ENCODE results near the gene PID1.

Gene PID1

DNA sequence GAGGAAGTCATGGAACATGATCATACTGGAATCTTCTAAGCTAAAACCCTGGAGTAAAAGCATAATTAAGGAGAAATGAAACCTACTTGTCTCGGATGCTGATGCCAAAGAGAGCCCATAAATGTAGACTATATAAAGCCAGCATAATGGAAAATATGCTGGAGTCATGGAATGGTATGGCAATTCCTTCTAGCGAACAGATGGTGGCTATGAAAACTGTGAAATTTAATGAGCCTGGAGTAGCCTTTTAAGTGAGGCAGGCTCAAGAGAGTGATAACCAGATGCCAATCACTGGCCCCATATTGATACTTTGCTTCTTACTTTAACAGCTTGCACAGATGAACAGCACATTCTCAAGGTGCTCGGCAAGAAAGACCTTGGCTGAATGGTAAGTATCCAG, 206.3 kb downstream of the PID1 start:
- DNase-seq = no peak

DNA sequence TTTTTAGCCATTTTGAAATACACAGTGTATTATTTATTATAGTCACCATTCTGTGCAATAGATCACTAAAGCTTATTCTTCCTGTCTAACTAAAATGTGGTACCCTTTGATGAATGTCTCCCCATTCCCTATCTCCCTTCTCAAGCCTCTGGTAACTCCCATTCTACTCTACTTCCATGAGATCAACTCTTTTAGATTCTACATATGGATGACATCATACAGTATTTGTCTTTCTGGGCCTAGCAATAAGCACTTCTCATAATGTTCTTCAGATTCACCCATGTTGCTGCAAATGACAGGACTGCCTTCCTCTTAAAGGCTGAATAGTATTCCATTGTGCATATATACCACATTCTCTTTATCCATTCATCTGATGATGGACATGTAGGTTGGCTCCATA, 210.9 kb downstream of the PID1 start:
- no peak for DNase-seq

DNA sequence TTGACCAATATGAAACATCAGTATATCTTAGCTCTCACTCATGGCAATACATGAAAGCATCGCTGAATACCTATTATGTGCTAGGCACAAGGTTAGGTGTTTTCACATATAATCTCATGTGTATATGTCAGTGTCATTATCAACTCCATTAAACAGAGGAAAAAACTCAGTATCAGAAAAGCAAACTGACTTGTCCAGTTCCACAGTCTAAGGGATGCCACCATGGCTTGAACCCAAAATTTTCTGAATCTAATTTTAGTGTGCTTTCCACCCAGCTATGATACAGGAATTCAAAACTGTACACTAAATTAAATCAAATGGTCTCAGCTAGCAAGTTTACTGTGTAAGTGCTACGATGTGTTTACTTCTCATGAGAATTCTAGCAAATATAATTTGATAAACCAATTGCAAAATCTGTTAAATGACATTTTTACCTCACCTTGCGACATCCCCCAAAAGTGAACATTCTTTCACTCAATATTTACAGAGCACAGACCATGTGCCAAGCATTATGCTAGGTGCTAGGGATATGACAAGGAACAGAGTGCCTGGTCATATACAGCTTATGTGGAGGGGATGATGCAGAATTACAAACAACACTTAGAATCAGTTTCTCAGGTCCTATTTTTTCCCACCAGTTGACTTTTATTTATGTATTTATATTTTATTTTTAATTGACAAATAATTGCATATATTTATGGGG, 211.6 kb downstream of the PID1 start:
- DNase-seq = no peak

DNA sequence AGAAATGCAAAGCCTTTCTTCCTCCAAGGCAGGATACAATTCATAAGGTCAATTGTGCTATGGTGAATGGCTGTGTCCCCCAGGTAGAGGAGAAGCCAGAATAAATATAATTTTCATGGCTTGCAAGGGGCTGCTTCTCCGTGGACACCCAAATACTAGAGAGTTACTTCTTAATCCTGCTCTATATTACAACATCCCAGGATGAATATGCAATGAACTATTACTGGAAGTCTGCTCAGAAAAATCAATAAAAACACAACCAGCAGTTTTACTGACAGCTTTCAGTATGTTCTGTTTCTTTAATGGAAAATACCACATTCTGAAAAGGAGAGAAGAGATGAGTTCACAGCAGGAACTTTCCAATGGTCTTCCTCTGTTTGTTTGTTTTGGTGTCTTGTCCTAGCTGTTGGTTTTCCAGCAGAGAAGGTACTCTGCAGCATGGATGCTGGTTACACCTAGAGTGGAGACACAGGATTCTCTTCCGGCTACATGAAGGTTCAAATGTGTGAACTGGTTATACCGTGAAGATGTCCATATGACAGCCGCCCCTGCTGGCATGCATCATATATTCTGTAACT, 213.0 kb downstream of the PID1 start:
- DNase-seq = no peak

DNA sequence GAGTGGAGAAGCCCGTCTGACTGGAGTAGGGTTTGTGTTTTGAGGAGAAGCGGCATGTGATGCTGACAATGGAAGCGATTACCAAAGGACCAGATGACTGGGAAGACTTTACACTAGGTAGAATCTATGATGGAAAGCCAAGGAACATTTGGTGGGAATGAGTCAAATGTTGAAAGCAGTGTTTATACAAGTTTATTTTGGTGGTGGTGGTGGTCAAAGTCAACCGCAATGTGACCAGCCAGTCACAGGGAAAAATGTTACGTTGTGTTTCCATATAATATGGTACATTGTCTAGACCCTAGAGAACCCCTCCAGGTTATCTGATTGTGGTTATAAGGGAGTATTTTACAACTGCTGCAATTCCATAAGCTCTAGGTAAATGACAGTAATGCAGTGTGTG, 216.8 kb downstream of the PID1 start:
- DNase-seq = no peak

DNA sequence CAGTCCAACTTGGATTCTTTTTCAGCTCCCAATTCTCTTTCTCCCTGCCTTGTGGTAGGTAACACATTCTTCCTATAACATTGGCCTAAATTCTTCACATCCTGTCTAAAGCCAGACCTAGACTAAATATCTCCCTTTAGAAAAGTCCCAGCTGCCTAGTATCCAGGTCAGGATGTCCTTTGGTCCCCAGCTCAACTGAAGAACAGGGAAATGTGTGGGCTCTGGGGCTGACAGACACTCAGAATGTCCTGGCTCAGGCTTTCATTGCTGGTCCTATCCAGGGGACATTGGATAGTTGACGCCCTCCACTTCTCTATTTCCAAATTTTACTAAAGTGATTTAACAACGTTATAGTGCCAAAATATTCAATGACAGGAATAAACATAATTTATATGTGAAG, 219.3 kb downstream of the PID1 start:
- DNase-seq = no peak

DNA sequence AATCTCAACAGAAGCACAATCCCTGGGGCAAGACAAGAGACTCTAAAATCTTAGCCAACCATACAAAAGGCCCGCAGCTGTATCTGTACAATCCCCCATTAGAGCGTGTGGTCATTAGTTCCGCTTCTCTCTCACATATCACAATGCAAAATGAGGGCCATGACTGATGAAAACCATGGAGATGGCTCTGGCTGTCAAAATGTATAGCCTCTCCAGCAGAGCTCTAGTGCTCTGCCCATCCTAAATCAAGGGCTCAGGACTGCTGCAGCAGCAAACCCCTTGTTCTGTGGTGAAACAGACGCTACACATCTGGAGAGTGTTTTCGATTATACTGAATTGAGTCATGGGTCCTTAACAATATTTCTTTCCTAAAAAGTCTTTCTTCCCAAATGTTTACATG, 221.0 kb downstream of the PID1 start:
- no peak for DNase-seq

DNA sequence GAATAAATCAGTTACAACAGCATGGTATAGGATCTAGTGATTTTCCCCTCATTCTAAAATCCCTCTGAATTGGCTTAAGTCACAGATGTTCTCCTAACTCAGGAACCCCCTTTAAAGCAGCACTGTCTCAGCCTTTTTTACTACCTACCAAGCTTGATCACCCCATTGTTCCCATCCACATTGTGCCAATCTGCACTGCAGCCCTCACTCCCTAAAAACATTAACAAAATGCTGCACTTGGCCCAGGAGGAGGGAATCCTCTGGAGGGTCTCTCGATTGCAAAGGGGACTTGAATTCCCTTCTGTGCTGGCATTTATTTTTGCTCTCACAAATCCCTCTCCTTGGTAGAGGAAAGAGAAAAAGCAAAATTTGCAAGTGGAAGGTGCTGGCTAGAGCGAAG, 223.0 kb downstream of the PID1 start:
- DNase-seq = no peak

DNA sequence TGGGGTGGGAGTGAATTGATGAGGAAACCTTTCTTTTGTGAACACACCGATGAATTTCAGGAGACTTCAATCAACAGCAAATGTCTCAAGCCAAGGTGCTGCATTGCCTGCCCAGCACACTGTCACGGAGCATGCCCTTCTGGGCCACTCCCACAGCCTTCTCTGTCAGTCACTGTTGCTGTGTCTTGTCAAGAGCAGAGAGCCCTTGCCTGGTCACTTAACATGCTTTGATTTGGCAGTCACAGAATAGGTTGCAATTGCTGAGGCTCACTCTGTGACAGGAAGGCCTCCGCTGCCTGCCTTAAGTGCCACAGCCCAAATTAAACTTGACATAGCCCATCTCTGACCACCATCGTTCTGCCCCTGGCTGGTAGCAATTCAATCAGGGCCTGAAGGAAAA, 225.4 kb downstream of the PID1 start:
- no peak for DNase-seq

DNA sequence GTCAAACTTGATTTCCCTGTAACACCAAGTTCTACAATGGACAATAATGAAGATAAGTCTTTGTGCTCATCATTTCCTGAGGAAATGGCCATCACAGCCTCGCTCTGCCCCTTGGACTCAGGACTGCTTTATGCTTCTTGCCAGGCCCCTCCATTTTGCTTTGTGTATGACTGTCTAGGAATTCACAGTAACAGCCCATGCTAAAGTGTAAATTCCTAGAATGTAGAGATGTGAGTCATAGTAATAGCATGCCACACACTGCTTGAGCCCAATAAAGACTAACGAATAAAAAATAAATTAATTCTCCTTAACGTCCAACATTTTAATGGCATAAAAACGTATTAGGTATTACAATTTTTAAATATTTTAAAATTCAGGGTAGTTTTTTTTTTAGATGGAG, 226.5 kb downstream of the PID1 start:
- no peak for DNase-seq

DNA sequence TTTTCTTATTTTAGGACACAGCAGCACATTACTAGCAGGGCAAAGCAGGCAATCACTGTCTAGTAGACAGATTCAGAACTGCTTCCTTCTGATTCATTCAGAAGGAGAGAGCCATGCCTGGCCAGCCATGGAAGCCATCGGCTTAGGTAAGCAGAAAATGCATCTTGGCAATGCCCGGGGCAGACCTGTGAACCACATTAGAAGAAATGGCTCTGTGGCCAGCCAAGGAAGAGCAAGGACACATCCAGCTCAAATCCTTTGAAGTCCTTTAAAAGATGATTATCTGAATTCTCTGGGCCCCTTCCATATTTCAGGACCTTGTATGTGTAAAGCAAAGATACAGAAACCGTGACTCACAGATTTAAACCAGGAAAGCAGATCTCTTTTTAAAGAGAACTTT, 227.4 kb downstream of the PID1 start:
- DNase-seq = no peak

DNA sequence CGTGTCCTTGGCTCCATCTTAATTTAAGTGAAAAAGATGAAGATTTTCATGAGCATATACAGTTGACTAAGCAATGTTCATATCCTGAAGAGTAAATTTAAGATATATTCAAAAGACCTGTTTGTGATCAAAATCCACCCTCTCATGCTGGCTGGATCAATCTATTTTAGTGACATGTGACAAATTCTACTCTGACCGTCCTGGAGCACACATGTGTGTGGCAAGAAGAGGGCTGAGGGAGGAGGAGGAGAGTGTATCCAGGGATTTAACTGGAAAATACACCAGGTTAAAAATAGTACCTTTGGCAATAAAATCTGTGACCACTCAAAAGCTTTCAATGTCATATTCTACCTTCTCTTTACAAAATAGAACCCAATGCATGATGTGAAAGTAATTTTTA, 228.7 kb downstream of the PID1 start:
- DNase-seq = no peak

DNA sequence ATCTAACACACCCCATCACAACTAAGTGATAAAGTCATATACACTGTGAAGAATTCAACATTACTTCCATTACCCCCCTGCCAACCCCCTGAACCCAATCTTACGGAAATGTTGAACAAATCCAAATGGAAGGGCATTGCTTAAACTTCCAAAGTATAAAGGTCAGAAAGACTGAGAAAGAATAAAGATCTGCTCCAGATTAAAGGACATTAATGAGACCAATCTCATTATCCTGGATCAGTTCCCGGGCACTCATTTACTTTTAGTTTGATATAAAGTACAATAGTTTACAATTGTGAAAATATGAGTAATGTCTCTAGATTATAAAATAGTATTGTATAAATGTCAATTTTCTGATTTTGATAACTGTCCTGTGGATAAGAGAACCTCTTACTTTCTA, 229.4 kb downstream of the PID1 start:
- no peak for DNase-seq

DNA sequence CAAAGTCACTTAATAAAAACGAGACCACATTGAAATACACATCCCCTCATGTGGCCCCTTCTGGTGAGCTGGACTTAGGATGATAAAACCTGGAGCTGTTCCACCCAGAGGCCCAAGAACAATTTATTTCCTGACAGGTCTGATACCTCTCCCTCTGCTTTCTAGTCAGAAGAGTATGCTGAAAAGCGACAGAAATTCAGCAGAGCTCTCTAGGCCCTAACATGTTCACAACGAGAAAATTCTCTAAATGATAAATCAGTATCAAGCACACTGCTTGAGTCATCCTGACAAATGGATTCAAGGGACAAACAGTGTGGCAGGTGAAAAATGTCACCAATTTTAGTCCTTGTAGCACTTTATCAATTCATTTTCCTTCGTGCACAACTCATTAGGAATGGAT, 233.5 kb downstream of the PID1 start:
- DNase-seq = no peak

DNA sequence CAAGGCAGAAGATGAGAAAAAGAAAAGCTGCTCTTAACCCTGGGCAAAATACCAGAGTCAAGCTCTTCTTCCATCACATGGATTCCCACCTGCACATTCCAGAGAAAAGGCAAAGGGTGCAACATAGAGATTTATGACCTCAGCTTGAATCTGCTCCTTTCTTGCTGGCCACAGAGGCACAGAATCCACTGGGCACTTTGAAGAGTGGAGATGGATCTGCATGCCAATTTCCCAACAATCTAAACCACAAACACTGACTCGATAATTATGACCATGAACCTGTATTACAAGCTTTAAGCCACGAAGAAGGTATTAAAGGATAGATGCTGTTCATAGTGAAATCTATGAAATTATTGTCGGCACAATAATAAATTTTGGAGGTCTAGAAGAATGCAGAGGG, 237.3 kb downstream of the PID1 start:
- no peak for DNase-seq

DNA sequence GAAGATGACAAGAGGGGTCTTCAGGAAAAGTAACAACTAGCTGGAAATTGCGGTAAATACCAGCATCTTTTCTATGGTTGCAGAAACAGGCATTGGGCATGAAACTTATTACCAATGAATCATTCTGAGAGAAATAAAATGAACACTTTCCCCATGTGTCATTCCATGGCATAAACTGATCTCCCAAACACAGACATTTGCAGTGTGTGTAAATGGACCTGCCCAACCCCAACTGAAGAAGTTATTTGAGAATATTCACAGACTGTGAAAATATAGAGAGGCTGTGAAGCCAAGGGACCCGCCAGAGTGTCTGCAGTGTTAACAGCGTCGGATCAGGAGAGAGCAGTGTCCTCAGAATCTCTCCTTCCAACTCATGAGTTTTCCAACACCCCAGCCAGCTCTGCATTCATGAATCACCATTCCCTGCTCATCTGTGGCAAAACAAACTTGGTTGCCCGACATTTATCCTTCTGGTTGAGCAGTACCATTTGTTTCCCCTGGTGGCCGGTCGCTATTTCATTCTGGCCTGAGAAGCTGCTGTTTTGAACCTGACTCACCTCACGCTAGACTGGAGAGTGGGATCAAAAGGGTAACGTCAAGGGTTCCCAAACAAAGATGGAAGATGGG, 238.4 kb downstream of the PID1 start:
- no peak for DNase-seq

DNA sequence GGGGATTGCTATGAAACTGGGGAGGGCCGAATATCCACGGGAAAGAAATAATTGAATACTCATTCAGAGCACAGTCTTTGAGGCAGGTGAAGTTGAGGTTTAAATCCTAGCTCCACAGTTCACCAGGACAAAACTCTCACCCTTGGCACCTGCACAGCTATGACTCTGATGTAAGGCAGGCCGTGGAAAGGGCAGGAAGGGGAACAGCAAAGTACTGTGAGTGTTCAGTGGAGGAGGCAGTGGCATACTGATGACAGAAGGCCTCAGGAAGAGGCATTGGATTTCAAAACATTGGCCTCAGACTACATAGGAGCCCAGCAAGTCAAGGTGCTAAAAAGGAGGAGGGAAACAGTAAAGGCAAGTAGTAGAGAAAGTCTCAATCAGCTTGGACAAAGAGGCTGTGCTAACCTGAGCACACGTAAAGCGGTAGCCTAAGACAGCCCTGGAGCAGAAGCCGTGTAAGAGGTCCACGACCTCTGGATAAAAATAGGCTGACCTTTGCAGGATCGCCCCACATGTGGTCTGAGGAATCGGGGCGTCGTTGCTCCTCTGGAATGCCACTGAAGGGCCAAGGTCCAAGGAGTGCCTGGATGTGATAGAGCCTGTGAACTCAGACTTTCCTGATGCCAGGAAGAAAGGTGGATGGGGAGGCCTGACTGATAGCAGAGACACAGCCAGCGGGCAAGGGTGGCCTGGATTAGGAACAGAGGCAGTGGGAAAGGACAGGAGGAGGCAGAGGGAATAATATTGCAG, 243.6 kb downstream of the PID1 start:
- no peak for DNase-seq

DNA sequence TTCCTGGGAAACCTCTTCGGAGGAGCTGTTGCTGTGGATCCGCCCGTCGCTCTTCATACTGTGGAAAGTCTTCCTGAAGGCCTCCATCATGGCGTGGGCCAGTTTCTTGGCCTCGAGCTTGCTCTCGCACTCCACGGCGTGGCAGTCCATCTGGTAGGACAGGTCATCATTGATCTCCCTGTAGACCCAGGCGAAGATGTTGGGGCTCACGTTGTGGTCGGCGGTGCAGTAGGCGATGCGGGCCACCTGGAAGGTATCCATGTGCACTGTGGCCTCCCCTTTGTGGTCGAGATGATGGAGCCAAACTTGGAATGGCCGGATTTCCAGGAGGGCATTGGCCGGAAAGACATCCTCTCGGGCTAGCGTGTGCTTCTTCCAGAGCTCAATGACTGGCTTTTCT, 245.4 kb downstream of the PID1 start:
- no peak for DNase-seq

DNA sequence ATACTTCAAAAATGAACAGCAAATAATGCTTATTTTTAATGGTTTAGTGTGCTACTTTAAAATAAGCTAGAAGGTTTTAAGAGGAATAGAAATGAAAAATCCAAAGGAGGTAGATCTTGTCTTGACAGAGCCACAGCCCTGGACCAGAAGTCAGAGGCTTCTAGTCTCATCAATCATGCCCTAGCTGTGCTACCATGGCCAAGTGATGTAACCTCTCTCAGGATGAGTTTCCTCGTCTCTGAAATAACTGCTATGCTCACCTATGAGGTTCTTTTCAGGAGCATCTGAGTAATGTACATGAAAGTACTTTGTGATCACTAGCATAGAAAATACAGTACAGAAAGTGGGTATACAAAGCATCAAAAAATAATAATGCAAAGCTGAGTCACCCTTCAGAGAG, 248.4 kb downstream of the PID1 start:
- DNase-seq = no peak

DNA sequence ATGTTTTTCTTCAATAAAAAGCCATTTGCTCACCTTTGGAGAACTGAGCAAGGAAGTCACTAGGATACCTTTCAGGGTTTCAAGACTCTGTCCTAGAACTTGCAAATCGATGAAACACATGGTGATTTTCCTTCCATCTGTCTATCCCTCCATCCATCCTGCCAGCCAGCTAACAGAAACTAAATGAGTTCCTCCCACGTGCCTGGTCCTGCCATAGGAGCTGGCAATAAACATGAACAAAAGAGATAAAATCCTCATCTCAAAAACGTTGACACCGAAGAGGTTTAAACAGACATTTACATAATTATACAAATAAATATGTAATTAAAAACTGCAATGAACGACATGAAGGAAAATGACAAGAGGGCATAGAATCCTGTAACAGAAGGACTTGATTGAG, 249.0 kb downstream of the PID1 start:
- DNase-seq = no peak

DNA sequence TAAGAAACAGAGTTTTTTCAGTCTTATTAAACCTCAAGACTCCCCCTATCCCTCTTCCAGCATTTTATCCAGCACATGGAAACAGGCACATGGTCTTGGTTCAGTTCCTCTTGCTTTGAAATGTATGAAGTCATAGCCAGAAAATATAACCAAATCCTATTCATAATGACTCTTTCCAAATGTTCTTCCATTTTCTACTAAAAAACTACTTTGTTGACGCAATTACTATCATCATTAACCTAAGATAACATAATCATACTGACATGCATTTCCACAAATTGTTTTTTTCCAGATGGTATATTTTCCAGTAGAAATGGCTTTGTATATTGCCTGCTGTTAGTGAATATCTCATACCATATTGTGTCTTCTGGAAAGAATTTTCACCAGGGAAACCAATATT, 261.3 kb downstream of the PID1 start:
- DNase-seq = no peak

DNA sequence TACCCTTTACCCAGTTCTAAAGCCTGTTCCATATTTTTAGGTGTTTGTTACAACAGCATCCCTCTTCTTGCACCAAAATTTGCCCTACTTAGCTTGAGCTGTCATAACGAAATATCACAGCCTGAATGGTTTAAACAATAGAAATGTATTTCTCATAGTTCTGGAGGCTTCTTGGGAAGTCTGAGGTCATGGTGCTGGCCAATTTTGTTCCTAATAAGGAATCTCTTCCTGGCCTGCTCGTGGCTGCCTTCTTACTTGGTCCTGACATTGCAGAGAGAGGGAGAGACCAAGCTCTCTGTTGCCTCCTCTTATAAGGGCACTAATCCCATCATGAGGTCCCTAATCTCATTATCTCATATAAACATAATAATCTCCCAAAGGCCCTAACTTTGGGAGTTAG, 267.8 kb downstream of the PID1 start:
- DNase-seq = no peak

DNA sequence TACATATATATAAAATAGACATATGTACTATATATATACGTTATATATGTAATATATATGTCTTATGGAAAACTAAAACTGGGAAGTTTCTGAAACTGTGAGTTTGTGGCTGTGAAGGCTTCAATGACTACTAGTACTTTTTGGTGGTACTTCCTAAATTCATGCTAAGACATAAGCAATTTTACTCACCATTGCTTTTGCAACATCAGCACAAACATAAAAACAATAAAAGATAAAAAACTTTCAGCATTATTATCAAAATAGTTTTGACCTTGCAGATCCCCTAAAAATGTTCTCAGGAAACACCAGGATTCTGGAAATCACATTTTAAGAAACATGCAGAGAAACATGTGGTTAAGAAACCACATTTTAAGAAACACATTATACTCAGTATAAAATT, 269.9 kb downstream of the PID1 start:
- DNase-seq = no peak

DNA sequence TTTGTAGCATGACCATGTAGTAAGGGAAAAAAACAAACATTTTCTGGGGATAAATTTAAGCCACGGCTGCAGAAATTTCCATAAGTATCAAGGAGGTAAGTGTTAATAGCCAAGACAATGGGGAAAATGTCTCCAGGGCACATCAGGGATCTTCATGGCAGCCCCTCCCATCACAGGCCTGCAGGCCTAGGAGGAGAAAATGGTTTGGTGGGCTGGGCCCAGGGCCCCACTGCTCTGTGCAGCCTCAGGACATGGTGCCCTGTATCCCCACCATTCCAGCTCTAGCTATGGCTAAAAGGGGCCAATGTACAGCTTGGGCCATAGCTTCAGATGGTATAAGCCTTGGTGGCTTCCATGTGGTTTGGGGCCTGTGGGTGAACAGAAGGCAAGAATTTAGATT, 271.8 kb downstream of the PID1 start:
- DNase-seq = no peak
